ENCODE results near the gene GBF1. TPM values are rescaled to one million over a fixed set of nuclear protein-coding genes. Genes with fewer than 3 reads are reported as not detected.

The GBF1 gene
- total and polyA plus RNA-seq, 2 of the 13 experiments (the other 11 are each of a cell fraction or from before 2014, with no cell fraction given), result 17.1 to 21.9 TPM

DNA sequence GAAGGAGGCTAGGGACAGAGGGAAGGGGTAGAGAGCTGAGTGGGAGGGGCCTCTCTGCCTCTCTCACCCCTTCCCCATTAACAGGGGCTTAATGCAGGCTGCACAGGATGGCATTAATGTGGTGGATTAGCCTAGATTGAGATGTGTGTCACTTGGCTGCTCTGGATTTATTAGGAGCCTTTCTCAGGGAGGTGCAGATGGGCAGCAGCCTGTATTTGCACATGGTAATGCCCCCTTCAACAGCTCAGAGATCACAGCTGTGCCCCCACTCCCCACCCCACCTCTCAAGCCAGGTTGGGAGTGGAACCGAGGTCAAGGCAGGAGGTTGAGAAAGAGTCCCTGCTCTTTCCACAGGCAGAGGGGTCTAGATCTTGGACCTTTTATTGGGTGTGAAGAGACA, 11.3 kb upstream of the GBF1 start:
- Histone ChIP-seq H3K9ac (ENCODE audit: insufficient read depth, low read depth, low read length) (no peak overlapping the region), H4K20me1 (ENCODE audit: insufficient read depth, low read length) (no peaks in the 10 kb centered on the region), H3K36me3 (replicated peaks in 1 of 2; ENCODE audit: control insufficient read depth in 1 of 2, insufficient read depth in 2 of 2, low read length in 2 of 2) (no peaks in the 10 kb centered on the region), H3K79me2 (ENCODE audit: insufficient read depth, low read length) (no peaks in the 10 kb centered on the region), H3K4me3 (replicated peaks in 1 of 3; ENCODE audit: insufficient read depth in 1 of 3, low read depth in 2 of 3, low read length in 3 of 3) (peak overlapping the region in 1 of 3 experiments; percentile 63; a peak in 3 of 6 replicates), H3K4me1 (ENCODE audit: insufficient read depth, low read length) (peaks cover 36% of the 10 kb centered on the region), H3K4me2 (ENCODE audit: low read depth, low read length) (peak overlapping the region; percentile 88), H3K9me3 (ENCODE audit: low read length) (no peaks in the 10 kb centered on the region), H2AFZ (ENCODE audit: low read length) (no peak overlapping the region), H3K27ac (ENCODE audit: extremely low read length, insufficient read depth, low read length) (no peak overlapping the region), H3K27me3 (ENCODE audit: control insufficient read depth in 1 of 2, insufficient read depth in 2 of 2, low read length in 2 of 2) (peaks cover 2 to 64% of the 10 kb centered on the region in 2 experiments; a peak in 4 of 5 replicates)
- POLR2A ChIA-PET, result no interaction called here
- CTCF ChIA-PET (ENCODE audit: low intra/inter-chr PET ratio, low total read pairs), result no interaction called here
- WGBS (ENCODE audit: low lambda C conversion rate), result 0% methylated on average over 1 of the region's 1 CpG
- no peak for FAIRE-seq
- ATAC-seq, result no peak
- no peak for DNase-seq (ENCODE audit: low spot score)
- intact Hi-C loops (cut with micrococcal nuclease; ENCODE audit: unreplicated experiment), result no loop called here
- no TSS peak for BruUV-seq (replicated peaks)
- TF ChIP-seq, protein P1, sequence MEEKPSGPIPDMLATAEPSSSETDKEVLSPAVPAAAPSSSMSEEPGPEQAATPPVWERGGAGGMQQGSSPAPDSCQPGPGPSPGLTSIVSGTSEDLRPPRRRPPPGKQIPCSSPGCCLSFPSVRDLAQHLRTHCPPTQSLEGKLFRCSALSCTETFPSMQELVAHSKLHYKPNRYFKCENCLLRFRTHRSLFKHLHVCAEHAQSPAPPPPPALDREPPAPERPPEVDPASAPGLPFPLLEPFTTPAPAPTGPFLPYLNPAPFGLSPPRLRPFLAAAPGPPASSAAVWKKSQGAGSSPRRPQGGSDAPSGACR (CRISPR knock-in tag; IDR thresholded peaks at IDR 0.05), result no peak
- TF ChIP-seq ZSCAN25 (CRISPR knock-in tag; IDR thresholded peaks at IDR 0.05), result 0 out of 2 replicates have a peak, but pooled peaks have one; percentile 32
- in situ Hi-C loops (cut with HindIII; ENCODE audit: extremely low pct_ligation_motif_present, low pct_unique_long_range_greater_than_20kb), result no loop called here

DNA sequence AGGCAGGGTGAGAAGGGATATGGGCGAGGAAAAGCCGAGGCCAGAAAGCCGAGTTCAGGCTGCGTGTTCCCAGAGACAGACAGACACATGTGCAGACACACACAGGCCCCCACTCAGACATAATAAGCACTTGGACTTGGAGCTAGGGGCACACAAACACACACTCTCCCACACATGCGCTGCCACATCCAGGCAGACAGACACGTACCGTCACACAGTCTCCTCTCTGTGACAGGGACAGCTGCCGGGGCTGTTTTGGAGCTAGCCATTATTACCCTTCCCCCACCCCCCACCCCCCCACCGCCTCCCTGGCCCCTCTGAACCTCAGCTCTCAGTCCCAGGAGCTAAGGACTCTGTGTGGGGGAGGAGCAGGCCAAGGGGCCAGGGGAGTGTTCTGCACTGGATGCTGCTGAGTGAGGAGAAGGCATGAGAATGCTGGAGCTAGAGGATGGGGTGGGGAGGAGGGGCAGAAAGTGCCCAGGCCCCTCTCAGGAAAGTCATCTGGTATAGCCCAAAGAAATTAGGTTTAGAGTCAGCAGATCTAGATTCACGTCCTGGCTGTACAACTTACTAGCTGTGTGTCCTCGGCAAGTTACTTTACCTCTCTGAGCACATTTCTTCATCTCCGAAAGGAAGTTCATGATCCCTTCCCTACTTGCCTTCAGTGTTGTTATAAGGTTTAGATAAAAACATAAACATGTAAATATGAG, 10.3 kb upstream of the GBF1 start:
- peaks cover 9 to 71% of the 10 kb centered on the region in 2 experiments; a peak in 4 of 5 replicates for H3K27me3 ChIP-seq (ENCODE audit: control insufficient read depth in 1 of 2, insufficient read depth in 2 of 2, low read length in 2 of 2)
- TF ChIP-seq, protein P2, sequence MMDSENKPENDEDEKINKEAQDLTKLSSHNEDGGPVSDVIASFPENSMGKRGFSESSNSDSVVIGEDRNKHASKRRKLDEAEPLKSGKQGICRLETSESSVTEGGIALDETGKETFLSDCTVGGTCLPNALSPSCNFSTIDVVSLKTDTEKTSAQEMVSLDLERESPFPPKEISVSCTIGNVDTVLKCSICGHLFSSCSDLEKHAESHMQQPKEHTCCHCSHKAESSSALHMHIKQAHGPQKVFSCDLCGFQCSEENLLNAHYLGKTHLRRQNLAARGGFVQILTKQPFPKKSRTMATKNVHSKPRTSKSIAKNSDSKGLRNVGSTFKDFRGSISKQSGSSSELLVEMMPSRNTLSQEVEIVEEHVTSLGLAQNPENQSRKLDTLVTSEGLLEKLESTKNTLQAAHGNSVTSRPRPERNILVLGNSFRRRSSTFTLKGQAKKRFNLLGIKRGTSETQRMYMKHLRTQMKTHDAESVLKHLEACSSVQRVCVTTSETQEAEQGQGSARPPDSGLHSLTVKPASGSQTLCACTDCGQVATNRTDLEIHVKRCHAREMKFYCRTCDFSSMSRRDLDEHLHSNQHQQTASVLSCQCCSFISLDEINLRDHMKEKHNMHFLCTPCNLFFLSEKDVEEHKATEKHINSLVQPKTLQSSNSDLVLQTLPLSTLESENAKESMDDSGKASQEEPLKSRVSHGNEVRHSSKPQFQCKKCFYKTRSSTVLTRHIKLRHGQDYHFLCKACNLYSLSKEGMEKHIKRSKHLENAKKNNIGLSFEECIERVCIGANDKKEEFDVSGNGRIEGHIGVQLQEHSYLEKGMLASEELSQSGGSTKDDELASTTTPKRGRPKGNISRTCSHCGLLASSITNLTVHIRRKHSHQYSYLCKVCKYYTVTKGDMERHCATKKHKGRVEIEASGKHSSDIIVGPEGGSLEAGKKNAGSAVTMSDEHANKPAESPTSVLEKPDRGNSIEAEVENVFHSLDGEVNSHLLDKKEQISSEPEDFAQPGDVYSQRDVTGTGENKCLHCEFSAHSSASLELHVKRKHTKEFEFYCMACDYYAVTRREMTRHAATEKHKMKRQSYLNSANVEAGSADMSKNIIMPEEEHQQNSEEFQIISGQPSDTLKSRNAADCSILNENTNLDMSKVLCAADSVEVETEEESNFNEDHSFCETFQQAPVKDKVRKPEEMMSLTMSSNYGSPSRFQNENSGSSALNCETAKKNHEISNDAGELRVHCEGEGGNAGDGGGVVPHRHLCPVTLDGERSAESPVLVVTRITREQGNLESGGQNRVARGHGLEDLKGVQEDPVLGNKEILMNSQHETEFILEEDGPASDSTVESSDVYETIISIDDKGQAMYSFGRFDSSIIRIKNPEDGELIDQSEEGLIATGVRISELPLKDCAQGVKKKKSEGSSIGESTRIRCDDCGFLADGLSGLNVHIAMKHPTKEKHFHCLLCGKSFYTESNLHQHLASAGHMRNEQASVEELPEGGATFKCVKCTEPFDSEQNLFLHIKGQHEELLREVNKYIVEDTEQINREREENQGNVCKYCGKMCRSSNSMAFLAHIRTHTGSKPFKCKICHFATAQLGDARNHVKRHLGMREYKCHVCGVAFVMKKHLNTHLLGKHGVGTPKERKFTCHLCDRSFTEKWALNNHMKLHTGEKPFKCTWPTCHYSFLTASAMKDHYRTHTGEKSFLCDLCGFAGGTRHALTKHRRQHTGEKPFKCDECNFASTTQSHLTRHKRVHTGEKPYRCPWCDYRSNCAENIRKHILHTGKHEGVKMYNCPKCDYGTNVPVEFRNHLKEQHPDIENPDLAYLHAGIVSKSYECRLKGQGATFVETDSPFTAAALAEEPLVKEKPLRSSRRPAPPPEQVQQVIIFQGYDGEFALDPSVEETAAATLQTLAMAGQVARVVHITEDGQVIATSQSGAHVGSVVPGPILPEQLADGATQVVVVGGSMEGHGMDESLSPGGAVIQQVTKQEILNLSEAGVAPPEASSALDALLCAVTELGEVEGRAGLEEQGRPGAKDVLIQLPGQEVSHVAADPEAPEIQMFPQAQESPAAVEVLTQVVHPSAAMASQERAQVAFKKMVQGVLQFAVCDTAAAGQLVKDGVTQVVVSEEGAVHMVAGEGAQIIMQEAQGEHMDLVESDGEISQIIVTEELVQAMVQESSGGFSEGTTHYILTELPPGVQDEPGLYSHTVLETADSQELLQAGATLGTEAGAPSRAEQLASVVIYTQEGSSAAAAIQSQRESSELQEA (CRISPR knock-in tag; IDR thresholded peaks at IDR 0.05; ENCODE audit: not compliant biosample characterization), result no peak
- peak; percentile 84; the same call in 1 of the 2 replicates for TF ChIP-seq ZNF768 (CRISPR knock-in tag; IDR thresholded peaks at IDR 0.05)
- peak; percentile 56 for TF ChIP-seq ZNF7 (CRISPR knock-in tag; IDR thresholded peaks at IDR 0.05)

More for the DNA sequence above, 10.3 kb upstream of the GBF1 start:
- no peaks in the 10 kb centered on the region for H3K9me3 ChIP-seq (ENCODE audit: low read length)
- ATAC-seq (no peak), FAIRE-seq (no peak), DNase-seq (ENCODE audit: low spot score) (no peak)
- H3K4me3 ChIP-seq (replicated peaks in 1 of 3; ENCODE audit: insufficient read depth in 1 of 3, low read depth in 2 of 3, low read length in 3 of 3), result peak overlapping the region; percentile 40 to 63 (median 44); a peak in 5 of 6 replicates
- H3K79me2 ChIP-seq (ENCODE audit: insufficient read depth, low read length), result no peaks in the 10 kb centered on the region
- intact Hi-C loops (cut with micrococcal nuclease; ENCODE audit: unreplicated experiment) (no loop called here), in situ Hi-C loops (cut with HindIII; ENCODE audit: extremely low pct_ligation_motif_present, low pct_unique_long_range_greater_than_20kb) (no loop called here)
- no peak overlapping the region for H2AFZ ChIP-seq (ENCODE audit: low read length)
- peaks cover 39% of the 10 kb centered on the region for H3K4me1 ChIP-seq (ENCODE audit: insufficient read depth, low read length)
- H3K36me3 ChIP-seq (replicated peaks in 1 of 2; ENCODE audit: control insufficient read depth in 1 of 2, insufficient read depth in 2 of 2, low read length in 2 of 2), result no peaks in the 10 kb centered on the region
- H3K4me2 ChIP-seq (ENCODE audit: low read depth, low read length), result peak overlapping the region; percentile 88
- H3K9ac ChIP-seq (ENCODE audit: insufficient read depth, low read depth, low read length), result no peak overlapping the region
- BruUV-seq (replicated peaks), result no TSS peak
- no peaks in the 10 kb centered on the region for H4K20me1 ChIP-seq (ENCODE audit: insufficient read depth, low read length)
- 16% methylated on average over 10 of the region's 12 CpGs for WGBS (ENCODE audit: low lambda C conversion rate)
- POLR2A ChIA-PET, result interaction anchor here (1.4 kb wide), 1 partner anchor 10 kb away, joined by 9 read pairs; the partner anchor contains the start of gene GBF1
- CTCF ChIA-PET (ENCODE audit: low intra/inter-chr PET ratio, low total read pairs), result no interaction called here
- H3K27ac ChIP-seq (ENCODE audit: extremely low read length, insufficient read depth, low read length), result no peak overlapping the region
